Uterus (tissue), 4 donors: ENCODE measurements around the gene DERA. TPM values are rescaled to one million over a fixed set of nuclear protein-coding genes. Genes with fewer than 3 reads are reported as not detected.

ENCODE experiments used
- DNase-seq, 2 donors: peaks; one replicate each; pipeline ENCODE4 v3.0.0-alpha.2; 2019 to 2020
- H3K27ac ChIP-seq, 2 donors: fragments of 200-600 bp; sonication (generic); 1 replicate in 1 of 2; 2 replicates in 1 of 2; pipeline ENCODE4 v1.5.1; 2016 to 2018
- H3K27me3 ChIP-seq, 2 donors: fragments of 200-600 bp; sonication (generic); one replicate each; pipeline ENCODE4 v1.5.1; 2018 to 2019; ENCODE audit warnings: control low read depth in 1 of 2
- H3K36me3 ChIP-seq, 2 donors: fragments of 200-600 bp; sonication (generic); one replicate each; pipeline ENCODE4 v1.5.1; 2019; ENCODE audit warnings: control low read depth in 1 of 2
- H3K4me1 ChIP-seq, 2 donors: fragments of 200-600 bp; sonication (generic); one replicate each; pipeline ENCODE4 v1.5.1; 2018 to 2019; ENCODE audit warnings: control low read depth in 1 of 2
- H3K4me3 ChIP-seq, 2 donors: fragments of 200-600 bp; sonication (generic); 1 replicate in 1 of 2; 2 replicates in 1 of 2; pipeline ENCODE4 v1.5.1; 2018 to 2019; ENCODE audit warnings: mild to moderate bottlenecking in 1 of 2
- H3K9me3 ChIP-seq, 2 donors: fragments of 200-600 bp; sonication (generic); one replicate each; pipeline ENCODE4 v1.5.1; 2019; ENCODE audit warnings: control low read depth in 1 of 2
- CTCF ChIP-seq, 4 experiments: fragments of 200-600 bp in 2 of 4; fragments of 450-650 bp in 2 of 4; sonication (generic) in 2 of 4; IDR thresholded peaks; one replicate each; pipeline ENCODE4 v1.5.1; 2016 to 2019; ENCODE audit warnings: antibody characterized with exemption in 4 of 4, mild to moderate bottlenecking in 2 of 4, moderate library complexity in 1 of 4
- POLR2A ChIP-seq, 2 donors: fragments of 450-650 bp; IDR thresholded peaks; one replicate each; pipeline ENCODE4 v1.6.1; 2016; ENCODE audit warnings: antibody characterized with exemption in 2 of 2, mild to moderate bottlenecking in 1 of 2, moderate library complexity in 1 of 2
- intact Hi-C: fragments of 100-400 bp; cut with DNase I; formaldehyde crosslinking; loops from one replicate; pipeline ENCODE4 v1.15.1; 2023; ENCODE audit warnings: low total_unique reads
- total RNA-seq, 4 donors: library from RNA; depleted of rRNA in 3 of 4; stranded (reverse); fragments of >200 nt in 3 of 4; gene quantifications; one replicate each; pipeline versions ENCODE4 v1.1.0 to v1.2.4, GENCODE V29; 2014 to 2023
- donor health status: DM: yes; HTN: yes; CAD: no.

DERA gene
- total RNA-seq, 4 donors from 2014 or later = 7.7 to 58.3 (median 19.2) TPM

GRCh38 chr12:16016748-16017147 lies 105.6 kb downstream of the DERA start:
- Histone ChIP-seq H3K4me1 (no peaks in the 10 kb centered on the region), H3K9me3 (no peaks in the 10 kb centered on the region), H3K27ac (no peak overlapping the region), H3K27me3 (no peaks in the 10 kb centered on the region), H3K36me3 (no peaks in the 10 kb centered on the region), H3K4me3 (no peak overlapping the region)
- intact Hi-C loops = no loop called here
- no peak for TF ChIP-seq CTCF (IDR thresholded peaks at IDR 0.05)
- no peak for TF ChIP-seq POLR2A (IDR thresholded peaks at IDR 0.05)
- no peak for DNase-seq

GRCh38 chr12:16018306-16018705 lies 107.2 kb downstream of the DERA start:
- Histone ChIP-seq H3K4me3 (no peak overlapping the region), H3K27ac (no peak overlapping the region), H3K36me3 (no peaks in the 10 kb centered on the region), H3K9me3 (no peaks in the 10 kb centered on the region), H3K27me3 (no peaks in the 10 kb centered on the region), H3K4me1 (no peaks in the 10 kb centered on the region)
- TF ChIP-seq POLR2A (IDR thresholded peaks at IDR 0.05) (no peak), CTCF (IDR thresholded peaks at IDR 0.05) (no peak)
- intact Hi-C loops = no loop called here
- DNase-seq = no peak

- intact Hi-C loops = no loop called here
- no peaks in the 10 kb centered on the region for H3K36me3 ChIP-seq
- no peak for TF ChIP-seq POLR2A (IDR thresholded peaks at IDR 0.05)
- H3K27ac ChIP-seq = no peak overlapping the region
- DNase-seq = no peak
- H3K4me1 ChIP-seq = no peaks in the 10 kb centered on the region
- no peaks in the 10 kb centered on the region for H3K27me3 ChIP-seq
- H3K9me3 ChIP-seq = no peaks in the 10 kb centered on the region
- no peak overlapping the region for H3K4me3 ChIP-seq
Measured at GRCh38 chr12:16019136-16019535, 108.0 kb downstream of the DERA start.

GRCh38 chr12:16020031-16020430 lies 108.9 kb downstream of the DERA start:
- no peaks in the 10 kb centered on the region for H3K27me3 ChIP-seq
- H3K27ac ChIP-seq = no peak overlapping the region
- TF ChIP-seq CTCF (IDR thresholded peaks at IDR 0.05) = no peak
- TF ChIP-seq POLR2A (IDR thresholded peaks at IDR 0.05) = no peak
- intact Hi-C loops = no loop called here
- H3K4me1 ChIP-seq = no peaks in the 10 kb centered on the region
- no peaks in the 10 kb centered on the region for H3K9me3 ChIP-seq
- DNase-seq = no peak
- H3K4me3 ChIP-seq = no peak overlapping the region
- no peaks in the 10 kb centered on the region for H3K36me3 ChIP-seq

- no peak for DNase-seq
- intact Hi-C loops = no loop called here
- H3K27ac ChIP-seq = no peak overlapping the region
- H3K36me3 ChIP-seq = no peaks in the 10 kb centered on the region
- H3K4me3 ChIP-seq = no peak overlapping the region
- H3K27me3 ChIP-seq = no peaks in the 10 kb centered on the region
- H3K4me1 ChIP-seq = no peaks in the 10 kb centered on the region
- TF ChIP-seq CTCF (IDR thresholded peaks at IDR 0.05) (no peak), POLR2A (IDR thresholded peaks at IDR 0.05) (no peak)
- no peaks in the 10 kb centered on the region for H3K9me3 ChIP-seq
Measured at GRCh38 chr12:16021026-16021425, 109.9 kb downstream of the DERA start.

GRCh38 chr12:16021676-16022075 lies 110.5 kb downstream of the DERA start:
- Histone ChIP-seq H3K4me1 (no peaks in the 10 kb centered on the region), H3K4me3 (no peak overlapping the region), H3K36me3 (no peaks in the 10 kb centered on the region), H3K27me3 (no peaks in the 10 kb centered on the region), H3K27ac (no peak overlapping the region), H3K9me3 (no peaks in the 10 kb centered on the region)
- no peak for TF ChIP-seq POLR2A (IDR thresholded peaks at IDR 0.05)
- no peak for TF ChIP-seq CTCF (IDR thresholded peaks at IDR 0.05)
- intact Hi-C loops = no loop called here
- no peak for DNase-seq
